Neutrophil (primary cell): ENCODE results near the gene KCNC3.
"Not testable (repeated sequence)": the region's sequence is repeated elsewhere in the genome, so short reads cannot be mapped to it uniquely, and the experiment has no call there.

Experiments used
- H3K27ac ChIP-seq: fragments of 200-600 bp; sonication (generic); 2 replicates; pipeline ENCODE4 v1.5.1; 2016; ENCODE audit warnings: mild to moderate bottlenecking, moderate library complexity
- H3K27me3 ChIP-seq: fragments of 200-600 bp; sonication (generic); 2 replicates; pipeline ENCODE4 v1.6.0; 2016; ENCODE audit warnings: mild to moderate bottlenecking
- H3K36me3 ChIP-seq: fragments of 200-600 bp; sonication (generic); 2 replicates; pipeline ENCODE4 v1.5.1; 2017
- H3K4me1 ChIP-seq, 2 experiments: fragments of 200-600 bp in 1 of 2; sonication (generic) in 1 of 2; 1 replicate in 1 of 2; 2 replicates in 1 of 2; pipeline versions ENCODE4 v1.5.1 to v1.6.1; 2013 to 2016; ENCODE audit warnings: low read depth in 1 of 2, low read length in 1 of 2, mild to moderate bottlenecking in 1 of 2, moderate library complexity in 1 of 2; ENCODE audit not compliant: control insufficient read depth in 1 of 2, insufficient read depth in 1 of 2
- H3K4me3 ChIP-seq, 2 experiments: fragments of 200-600 bp in 1 of 2; sonication (generic) in 1 of 2; 1 replicate in 1 of 2; 2 replicates in 1 of 2; pipeline ENCODE4 v1.5.1; 2013 to 2016; ENCODE audit warnings: low read depth in 1 of 2, low read length in 1 of 2, mild to moderate bottlenecking in 1 of 2, moderate library complexity in 1 of 2
- H3K9me3 ChIP-seq: fragments of 200-600 bp; sonication (generic); 2 replicates; pipeline ENCODE4 v1.5.1; 2016
- TF ChIP-seq, protein P1 (sequence below): fragments of 200-600 bp; sonication (generic); IDR thresholded peaks from 2 replicates; pipeline ENCODE4 v1.5.1; 2016; ENCODE audit warnings: antibody characterized with exemption

Gene KCNC3

GRCh38 chr19:50357178-50358100 is 28.3 kb upstream of the KCNC3 start:
- peaks cover 33% of the 10 kb centered on the region for H3K27me3 ChIP-seq
- H3K4me3 ChIP-seq, result peak overlapping the region; percentile 60 to 71
- no peaks in the 10 kb centered on the region for H3K9me3 ChIP-seq
- TF ChIP-seq, protein P1, sequence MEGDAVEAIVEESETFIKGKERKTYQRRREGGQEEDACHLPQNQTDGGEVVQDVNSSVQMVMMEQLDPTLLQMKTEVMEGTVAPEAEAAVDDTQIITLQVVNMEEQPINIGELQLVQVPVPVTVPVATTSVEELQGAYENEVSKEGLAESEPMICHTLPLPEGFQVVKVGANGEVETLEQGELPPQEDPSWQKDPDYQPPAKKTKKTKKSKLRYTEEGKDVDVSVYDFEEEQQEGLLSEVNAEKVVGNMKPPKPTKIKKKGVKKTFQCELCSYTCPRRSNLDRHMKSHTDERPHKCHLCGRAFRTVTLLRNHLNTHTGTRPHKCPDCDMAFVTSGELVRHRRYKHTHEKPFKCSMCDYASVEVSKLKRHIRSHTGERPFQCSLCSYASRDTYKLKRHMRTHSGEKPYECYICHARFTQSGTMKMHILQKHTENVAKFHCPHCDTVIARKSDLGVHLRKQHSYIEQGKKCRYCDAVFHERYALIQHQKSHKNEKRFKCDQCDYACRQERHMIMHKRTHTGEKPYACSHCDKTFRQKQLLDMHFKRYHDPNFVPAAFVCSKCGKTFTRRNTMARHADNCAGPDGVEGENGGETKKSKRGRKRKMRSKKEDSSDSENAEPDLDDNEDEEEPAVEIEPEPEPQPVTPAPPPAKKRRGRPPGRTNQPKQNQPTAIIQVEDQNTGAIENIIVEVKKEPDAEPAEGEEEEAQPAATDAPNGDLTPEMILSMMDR, result peak; percentile 89
- peaks cover 3 to 9% of the 10 kb centered on the region in 2 experiments for H3K4me1 ChIP-seq
- H3K27ac ChIP-seq, result peak overlapping the region; percentile 79
- no peaks in the 10 kb centered on the region for H3K36me3 ChIP-seq

- TF ChIP-seq, protein P1, result no peak
- Histone ChIP-seq H3K27me3 (peaks cover 35% of the 10 kb centered on the region), H3K36me3 (no peaks in the 10 kb centered on the region), H3K4me1 (peaks cover 3 to 9% of the 10 kb centered on the region in 2 experiments), H3K4me3 (peak overlapping the region; percentile 60 to 71), H3K27ac (no peak overlapping the region), H3K9me3 (no peaks in the 10 kb centered on the region)
Observed at GRCh38 chr19:50356691-50357177, 27.6 kb upstream of the KCNC3 start.

DNA sequence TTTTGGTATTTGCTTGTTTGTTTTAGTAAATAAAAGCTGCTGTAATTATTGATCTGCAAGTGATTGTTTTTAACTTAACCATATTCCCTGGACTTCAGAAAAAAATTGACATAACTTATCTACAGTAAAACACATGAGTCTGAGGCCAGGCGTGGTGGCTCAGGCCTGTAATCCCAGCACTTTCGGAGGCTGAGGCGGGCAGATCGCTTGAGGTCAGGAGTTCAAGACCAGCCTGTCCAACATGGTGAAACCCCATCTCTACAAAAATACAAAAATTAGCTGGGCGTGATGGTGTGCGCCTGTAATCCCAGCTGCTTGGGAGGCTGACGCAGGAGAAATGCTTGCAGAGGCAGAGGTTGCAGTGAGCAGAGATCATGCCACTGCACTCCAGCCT is 24.3 kb upstream of the KCNC3 start:
- not testable (repeated sequence) for H3K4me1 ChIP-seq, H3K4me3 ChIP-seq

GRCh38 chr19:50352242-50352641 is 23.1 kb upstream of the KCNC3 start:
- Histone ChIP-seq H3K9me3 (no peaks in the 10 kb centered on the region), H3K4me3 (no peak overlapping the region), H3K36me3 (no peaks in the 10 kb centered on the region), H3K27ac (no peak overlapping the region), H3K4me1 (no peaks in the 10 kb centered on the region), H3K27me3 (peaks cover 26% of the 10 kb centered on the region)
- TF ChIP-seq, protein P1, result no peak

More for the DNA sequence above, 24.3 kb upstream of the KCNC3 start:
- H3K9me3 ChIP-seq, H3K36me3 ChIP-seq, H3K27ac ChIP-seq: not testable (repeated sequence)
- H3K27me3 ChIP-seq, result peaks cover 39% of the 10 kb centered on the region

DNA sequence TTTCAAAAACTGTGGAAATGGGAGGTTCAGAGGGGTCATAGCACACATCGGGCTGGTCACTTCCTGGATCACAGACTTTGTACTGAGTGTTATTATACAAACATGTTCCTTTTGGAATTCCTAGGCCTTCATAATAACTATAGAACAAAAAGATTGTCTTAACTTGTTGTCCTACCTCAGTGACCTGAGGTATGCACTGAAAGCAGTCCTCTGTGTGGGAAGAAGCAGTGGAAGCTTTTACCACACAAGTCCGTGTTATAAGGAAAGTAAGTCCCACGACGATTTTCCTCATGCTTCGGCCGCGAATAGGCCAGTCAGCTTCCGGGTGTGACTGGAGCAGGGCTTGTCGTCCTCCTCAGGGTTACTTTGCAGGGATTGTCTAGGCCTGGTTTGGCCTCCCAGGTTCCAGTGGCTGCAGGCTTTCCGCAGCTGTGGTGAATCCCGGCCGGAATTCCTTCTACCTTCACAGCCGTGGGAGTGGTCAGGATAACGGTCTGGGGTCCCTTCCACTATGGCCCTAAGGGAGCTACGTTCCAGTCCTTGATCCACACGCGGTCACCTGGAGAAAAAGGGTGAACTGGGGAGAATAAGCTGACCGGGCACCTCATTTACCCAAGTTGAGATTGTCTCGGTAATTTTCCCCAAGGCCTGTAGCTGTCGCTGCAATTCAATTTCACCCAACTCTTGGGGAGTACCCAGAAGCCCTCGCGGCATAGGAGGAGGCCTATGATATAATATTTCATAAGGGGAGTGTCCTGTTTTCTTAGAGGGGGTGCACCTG is 20.3 kb upstream of the KCNC3 start:
- Histone ChIP-seq H3K4me1 (no peaks in the 10 kb centered on the region), H3K9me3 (no peaks in the 10 kb centered on the region), H3K36me3 (no peaks in the 10 kb centered on the region), H3K4me3 (no peak overlapping the region), H3K27ac (no peak overlapping the region), H3K27me3 (peaks cover 13% of the 10 kb centered on the region)
- TF ChIP-seq, protein P1, result no peak

DNA sequence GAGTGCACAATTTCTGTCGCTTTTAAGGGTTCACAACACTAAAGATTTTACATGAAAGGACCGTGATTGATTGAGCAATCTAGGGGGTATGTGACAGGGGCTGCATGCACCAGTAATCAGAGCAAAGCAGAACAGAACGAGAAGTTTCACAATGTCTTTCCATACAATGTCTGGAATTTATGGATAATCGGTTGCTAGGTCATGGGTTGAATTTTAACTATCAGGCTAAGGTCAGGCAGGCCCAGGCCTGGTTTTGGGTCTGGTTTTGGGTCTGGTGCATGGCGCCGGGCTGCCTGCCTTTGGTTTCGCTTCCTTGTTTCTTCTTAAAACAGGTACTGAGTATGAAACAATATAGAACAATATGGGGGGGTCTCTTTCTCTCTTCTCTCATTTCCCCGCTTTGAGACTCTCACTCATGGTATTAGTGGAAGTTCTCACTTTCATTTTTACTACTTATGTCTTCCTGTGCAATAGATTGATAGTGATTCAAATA is 18.0 kb upstream of the KCNC3 start:
- not testable (repeated sequence) for H3K36me3 ChIP-seq, H3K4me1 ChIP-seq, H3K27me3 ChIP-seq, H3K27ac ChIP-seq, H3K4me3 ChIP-seq, H3K9me3 ChIP-seq
